SW480 (cell line): ENCODE results near the gene STARD9.
"Not testable (repeated sequence)": the region's sequence is repeated elsewhere in the genome, so short reads cannot be mapped to it uniquely, and the experiment has no call there.

Source experiments
- DNase-seq: peaks from one replicate; pipeline ENCODE4 v3.0.0-alpha.2; 2016; ENCODE audit warnings: low spot score

STARD9 gene

GRCh38 chr15:42575188-42576039 is at the start of gene STARD9:
STARD9 (plus strand) TSS chr15:42575606; CDS start chr15:42575716, 110 bp downstream.
- peak; percentile 94 for DNase-seq

GRCh38 chr15:42528970-42529369 is 46.4 kb upstream of the STARD9 start:
- no peak for DNase-seq

- DNase-seq = no peak
Measured at GRCh38 chr15:42533246-42533645, 42.2 kb upstream of the STARD9 start.

- DNase-seq = no peak
Measured at GRCh38 chr15:42544853-42545629, 30.4 kb upstream of the STARD9 start.

GRCh38 chr15:42547918-42548248 is 27.5 kb upstream of the STARD9 start:
- DNase-seq = no peak

GRCh38 chr15:42548249-42549031 is 27.0 kb upstream of the STARD9 start, which contains the start of the genes HAUS2 and LRRC57:
HAUS2 (plus strand) TSS chr15:42548838; CDS start chr15:42548873, 35 bp downstream.
LRRC57 (minus strand) TSS chr15:42548793; CDS start chr15:42548434, 359 bp downstream.
- peak; percentile 70 for DNase-seq

GRCh38 chr15:42549032-42549491 is 26.3 kb upstream of the STARD9 start:
- DNase-seq = peak; percentile 58

- no peak for DNase-seq
Measured at GRCh38 chr15:42549741-42550392, 25.5 kb upstream of the STARD9 start.

- no peak for DNase-seq
Measured at GRCh38 chr15:42553554-42553953, 21.9 kb upstream of the STARD9 start.

GRCh38 chr15:42556550-42557207 is 18.7 kb upstream of the STARD9 start:
- DNase-seq = not testable (repeated sequence)

GRCh38 chr15:42558739-42559138 is 16.7 kb upstream of the STARD9 start:
- no peak for DNase-seq

GRCh38 chr15:42576040-42576594 is 711 bp downstream of the STARD9 start:
- DNase-seq = no peak

GRCh38 chr15:42576776-42577175 is 1.4 kb downstream of the STARD9 start:
- no peak for DNase-seq

GRCh38 chr15:42577514-42578031 is 2.2 kb downstream of the STARD9 start:
- no peak for DNase-seq

- no peak for DNase-seq
Measured at GRCh38 chr15:42578984-42579537, 3.7 kb downstream of the STARD9 start.

- peak; percentile 78 for DNase-seq
Measured at GRCh38 chr15:42581272-42581730, 5.9 kb downstream of the STARD9 start.

- no peak for DNase-seq
Measured at GRCh38 chr15:42582569-42583375, 7.4 kb downstream of the STARD9 start.

- no peak for DNase-seq
Measured at GRCh38 chr15:42584031-42584765, 8.8 kb downstream of the STARD9 start.
